ENCODE results near the gene HOTAIR.

HOTAIR gene

GRCh38 chr12:53927220-53928029 is 47.3 kb downstream of the HOTAIR start:
- TF ChIP-seq CTCF (conservative IDR thresholded peaks at IDR 0.05) (no peak), ZFX (IDR thresholded peaks at IDR 0.05) (no peak)
- no peak overlapping the region for H3K27ac ChIP-seq

GRCh38 chr12:53924521-53925405 is 50.0 kb downstream of the HOTAIR start:
- no peak overlapping the region for H3K27ac ChIP-seq
- TF ChIP-seq ZFX (IDR thresholded peaks at IDR 0.05), result no peak

GRCh38 chr12:53916788-53917655 is 57.7 kb downstream of the HOTAIR start:
- H3K27ac ChIP-seq, result no peak overlapping the region
- no peak for TF ChIP-seq CTCF (conservative IDR thresholded peaks at IDR 0.05)
- TF ChIP-seq ZFX (IDR thresholded peaks at IDR 0.05), result no peak
